Measurements from ENCODE around the gene BBS4. TPM values are rescaled to one million over a fixed set of nuclear protein-coding genes. Genes with fewer than 3 reads are reported as not detected.
"Not testable (repeated sequence)": the region's sequence is repeated elsewhere in the genome, so short reads cannot be mapped to it uniquely, and the experiment has no call there.

Gene BBS4
- total RNA-seq, 1 donor from 2014 or later, result 15.5 TPM

- no peaks in the 10 kb centered on the region for H3K27me3 Mint-ChIP-seq (ENCODE audit: low read depth)
- no peak overlapping the region for H3K4me3 Mint-ChIP-seq (ENCODE audit: unreplicated experiment)
- no peak for TF ChIP-seq CTCF (IDR thresholded peaks at IDR 0.05)
- H3K36me3 Mint-ChIP-seq (ENCODE audit: low read depth), result peaks cover 9% of the 10 kb centered on the region
- H3K27ac Mint-ChIP-seq (ENCODE audit: unreplicated experiment), result no peak overlapping the region
- DNase-seq (ENCODE audit: low spot score), result no peak
- peaks cover 4% of the 10 kb centered on the region for H3K4me1 Mint-ChIP-seq (ENCODE audit: low read depth)
- no peaks in the 10 kb centered on the region for H3K9me3 Mint-ChIP-seq (ENCODE audit: low read depth)
These were observed 41.1 kb downstream of the BBS4 start for GRCh38 chr15:72727154-72727553.

- H3K27me3 Mint-ChIP-seq (ENCODE audit: low read depth); H3K27ac Mint-ChIP-seq (ENCODE audit: unreplicated experiment); H3K9me3 Mint-ChIP-seq (ENCODE audit: low read depth); H3K4me3 Mint-ChIP-seq (ENCODE audit: unreplicated experiment); DNase-seq (ENCODE audit: low spot score); H3K4me1 Mint-ChIP-seq (ENCODE audit: low read depth): not testable (repeated sequence)
- peaks cover 13% of the 10 kb centered on the region for H3K36me3 Mint-ChIP-seq (ENCODE audit: low read depth)
These were observed 42.2 kb downstream of the BBS4 start for GRCh38 chr15:72728249-72728648.

- Mint-ChIP-seq H3K27ac (ENCODE audit: unreplicated experiment) (no peak overlapping the region), H3K9me3 (ENCODE audit: low read depth) (no peaks in the 10 kb centered on the region), H3K27me3 (ENCODE audit: low read depth) (no peaks in the 10 kb centered on the region), H3K4me3 (ENCODE audit: unreplicated experiment) (no peak overlapping the region), H3K4me1 (ENCODE audit: low read depth) (peaks cover 4% of the 10 kb centered on the region), H3K36me3 (ENCODE audit: low read depth) (peaks cover 13% of the 10 kb centered on the region)
- DNase-seq (ENCODE audit: low spot score), result no peak
- TF ChIP-seq CTCF (IDR thresholded peaks at IDR 0.05), result no peak
These were observed 42.8 kb downstream of the BBS4 start for GRCh38 chr15:72728821-72729220.

- no peak overlapping the region for H3K4me3 Mint-ChIP-seq (ENCODE audit: unreplicated experiment)
- DNase-seq (ENCODE audit: low spot score), result no peak
- H3K4me1 Mint-ChIP-seq (ENCODE audit: low read depth), result peaks cover 4% of the 10 kb centered on the region
- no peaks in the 10 kb centered on the region for H3K27me3 Mint-ChIP-seq (ENCODE audit: low read depth)
- H3K9me3 Mint-ChIP-seq (ENCODE audit: low read depth), result no peaks in the 10 kb centered on the region
- H3K27ac Mint-ChIP-seq (ENCODE audit: unreplicated experiment), result no peak overlapping the region
- TF ChIP-seq CTCF (IDR thresholded peaks at IDR 0.05), result no peak
- peaks cover 27% of the 10 kb centered on the region for H3K36me3 Mint-ChIP-seq (ENCODE audit: low read depth)
These were observed 46.1 kb downstream of the BBS4 start for GRCh38 chr15:72732086-72732485.

GRCh38 chr15:72732516-72732915, 46.5 kb downstream of the BBS4 start:
- H3K4me3 Mint-ChIP-seq (ENCODE audit: unreplicated experiment), result no peak overlapping the region
- no peak for TF ChIP-seq CTCF (IDR thresholded peaks at IDR 0.05)
- H3K4me1 Mint-ChIP-seq (ENCODE audit: low read depth), result peaks cover 4% of the 10 kb centered on the region
- peaks cover 29% of the 10 kb centered on the region for H3K36me3 Mint-ChIP-seq (ENCODE audit: low read depth)
- H3K27ac Mint-ChIP-seq (ENCODE audit: unreplicated experiment), result peak overlapping the region; percentile 20
- H3K9me3 Mint-ChIP-seq (ENCODE audit: low read depth), result no peaks in the 10 kb centered on the region
- no peak for DNase-seq (ENCODE audit: low spot score)
- no peaks in the 10 kb centered on the region for H3K27me3 Mint-ChIP-seq (ENCODE audit: low read depth)

GRCh38 chr15:72733941-72734738, 48.1 kb downstream of the BBS4 start:
- Mint-ChIP-seq H3K27ac (ENCODE audit: unreplicated experiment) (no peak overlapping the region), H3K27me3 (ENCODE audit: low read depth) (no peaks in the 10 kb centered on the region), H3K4me1 (ENCODE audit: low read depth) (peaks cover 4% of the 10 kb centered on the region), H3K9me3 (ENCODE audit: low read depth) (no peaks in the 10 kb centered on the region), H3K4me3 (ENCODE audit: unreplicated experiment) (no peak overlapping the region), H3K36me3 (ENCODE audit: low read depth) (peaks cover 39% of the 10 kb centered on the region)
- no peak for TF ChIP-seq CTCF (IDR thresholded peaks at IDR 0.05)
- no peak for DNase-seq (ENCODE audit: low spot score)
